GM19043 (cell line): Measurements from ENCODE around the gene BPHL.
"Not testable (repeated sequence)": the region's sequence is repeated elsewhere in the genome, so short reads cannot be mapped to it uniquely, and the experiment has no call there.

ENCODE experiments used
- ATAC-seq: cut with Tn5 transposase; IDR thresholded peaks from one replicate; pipeline ENCODE4 v1.9.1; 2021; ENCODE audit warnings: low read depth; ENCODE audit not compliant: unreplicated experiment

The BPHL gene

DNA sequence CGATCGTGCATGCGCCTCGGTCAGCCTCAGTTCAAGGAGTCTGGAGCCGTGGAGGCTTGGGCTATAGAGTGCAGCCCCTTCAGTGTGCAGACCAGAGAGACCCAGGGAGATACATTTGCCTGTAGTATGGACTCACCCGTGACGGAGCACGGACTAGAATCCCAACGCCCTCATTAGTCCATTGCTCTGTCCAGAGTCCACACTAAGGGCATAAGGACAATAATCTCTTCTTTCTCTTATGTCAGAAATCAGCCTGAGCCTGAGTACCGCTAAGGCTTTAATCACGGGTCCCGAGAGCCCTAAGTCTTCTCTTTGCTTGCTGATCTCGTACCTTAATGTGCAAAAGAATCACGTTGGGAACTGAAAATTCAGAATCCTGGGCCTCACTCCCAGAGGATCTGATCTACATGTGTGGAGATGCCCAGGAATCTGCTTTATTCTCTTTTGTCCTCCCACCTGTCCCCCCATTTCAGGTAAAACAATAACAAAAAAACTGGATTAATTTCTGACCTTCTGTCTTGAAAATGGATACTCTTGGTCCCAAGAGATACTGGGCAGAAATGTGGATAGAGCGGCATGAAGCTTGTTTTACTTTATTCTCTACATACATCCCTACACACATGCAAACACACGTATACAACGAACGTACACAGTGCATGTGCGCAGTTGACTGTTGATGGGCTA is 671 bp downstream of the BPHL start:
- ATAC-seq, result peak; percentile 23

GRCh38 chr6:3120765-3121089 is 2.2 kb downstream of the BPHL start:
- ATAC-seq, result no peak

DNA sequence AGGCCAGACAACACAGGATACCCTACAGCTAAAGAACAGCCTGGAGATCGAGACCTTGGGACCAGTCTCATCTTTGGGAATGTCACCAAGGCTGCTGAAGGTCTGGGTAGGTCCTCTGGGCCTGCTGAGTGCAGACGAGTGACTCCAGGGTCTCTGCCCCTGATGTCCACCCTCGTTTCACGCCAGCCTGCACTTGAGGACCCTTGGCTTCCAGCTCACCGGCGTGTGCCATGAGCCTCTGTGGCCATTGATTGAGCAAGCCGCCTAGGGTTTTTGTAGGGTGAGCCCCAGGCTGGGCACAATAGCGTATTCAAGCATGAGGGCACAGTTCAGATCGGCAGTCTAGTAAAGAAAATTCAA is 4.3 kb downstream of the BPHL start:
- ATAC-seq, result no peak

DNA sequence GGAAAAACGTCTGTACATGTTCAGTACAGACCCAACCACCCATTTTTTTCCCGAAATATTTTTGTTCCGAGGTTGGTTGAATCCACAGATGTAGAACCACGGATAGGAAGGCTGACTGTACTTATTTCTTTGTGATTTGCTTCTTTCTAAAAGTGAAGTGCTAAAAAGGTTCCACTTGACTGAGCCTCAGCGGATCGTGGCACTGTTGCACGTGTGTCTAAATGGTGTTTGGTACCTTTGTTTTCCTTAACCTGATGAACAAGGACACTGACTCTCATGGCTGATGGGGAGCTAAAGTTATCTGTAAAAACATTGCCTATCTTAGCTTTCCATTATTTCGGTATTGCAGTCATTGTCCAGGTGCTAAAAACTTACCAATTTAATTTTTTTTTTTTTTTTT is 6.2 kb downstream of the BPHL start:
- ATAC-seq, result no peak

DNA sequence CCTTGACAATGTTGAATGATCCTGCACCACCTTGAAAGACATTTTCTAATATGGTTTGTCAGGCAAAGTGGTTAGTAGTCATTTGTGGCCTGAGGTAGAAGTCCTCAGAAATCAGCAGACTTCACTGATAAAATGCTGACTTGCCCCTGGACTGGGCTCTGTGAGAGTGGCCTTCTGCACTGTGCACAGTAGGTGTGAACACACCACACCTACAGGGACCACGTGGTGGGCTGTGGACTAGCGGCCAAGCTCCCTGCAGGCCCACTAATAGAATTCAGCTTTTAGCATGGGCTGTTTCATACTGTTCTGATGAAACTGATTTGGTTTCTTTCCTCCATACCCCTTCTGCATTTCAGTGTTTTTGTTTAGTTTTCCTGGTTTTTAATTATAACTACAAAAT is 7.3 kb downstream of the BPHL start:
- no peak for ATAC-seq

- ATAC-seq, result no peak
Observed at GRCh38 chr6:3128356-3129108, 10.0 kb downstream of the BPHL start.

DNA sequence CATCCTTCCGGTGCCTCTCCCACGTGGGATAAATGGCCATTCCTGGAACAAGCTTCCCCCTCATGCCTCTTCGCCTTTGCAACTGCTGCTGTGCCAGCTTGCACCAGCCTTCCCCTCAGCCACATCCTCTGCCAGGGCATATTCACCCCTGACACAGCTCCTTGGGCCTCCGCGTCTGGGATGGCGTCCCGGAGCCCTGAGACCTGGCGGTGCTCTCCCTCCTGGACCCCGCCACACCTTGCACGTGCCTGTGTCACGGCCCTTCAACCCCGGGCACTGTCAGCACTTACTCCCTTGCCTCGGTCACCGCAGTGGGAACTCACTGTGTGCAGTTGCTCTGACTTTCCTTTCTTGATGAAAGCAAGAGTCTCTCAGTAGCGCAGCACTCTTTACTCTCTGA is 13.2 kb downstream of the BPHL start:
- no peak for ATAC-seq

GRCh38 chr6:3133515-3133914 is 15.0 kb downstream of the BPHL start:
- no peak for ATAC-seq

DNA sequence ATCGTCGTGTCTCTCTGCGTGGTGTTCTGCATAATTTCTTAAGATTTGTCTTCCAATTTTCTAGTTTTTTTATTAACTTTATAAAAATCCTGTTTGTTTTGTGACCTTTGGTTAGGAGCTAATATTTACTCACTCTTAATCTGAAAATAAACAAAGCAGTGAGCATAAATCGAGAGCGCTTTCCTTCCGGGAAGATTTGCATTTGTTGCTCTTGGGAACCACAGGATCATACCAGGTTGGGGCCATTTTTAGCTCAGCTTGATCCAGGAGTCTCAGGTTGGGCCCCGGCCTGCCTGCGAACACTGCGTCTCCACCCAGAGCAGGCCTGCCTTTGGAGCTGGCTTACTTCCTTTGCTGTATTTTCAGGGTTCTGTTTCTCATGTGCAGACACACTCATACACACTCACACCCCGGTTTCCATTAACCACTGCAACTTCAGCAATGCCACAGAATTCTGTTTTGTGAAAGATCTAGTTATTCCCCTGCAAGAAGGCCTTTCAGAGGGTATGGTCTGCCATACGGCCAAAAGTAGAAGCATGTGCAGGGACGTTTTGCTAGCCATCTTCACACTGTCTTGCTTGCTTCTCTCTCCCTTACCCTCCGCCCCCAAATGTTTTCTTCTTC is 17.3 kb downstream of the BPHL start:
- ATAC-seq, result no peak

GRCh38 chr6:3136292-3137011 is 17.9 kb downstream of the BPHL start:
- no peak for ATAC-seq

- ATAC-seq, result no peak
Observed at GRCh38 chr6:3137057-3137777, 18.7 kb downstream of the BPHL start.

GRCh38 chr6:3137873-3138272 is 19.4 kb downstream of the BPHL start:
- ATAC-seq, result not testable (repeated sequence)

GRCh38 chr6:3138341-3138740 is 19.8 kb downstream of the BPHL start:
- no peak for ATAC-seq

GRCh38 chr6:3139090-3139903 is 20.8 kb downstream of the BPHL start:
- no peak for ATAC-seq

GRCh38 chr6:3140201-3140600 is 21.7 kb downstream of the BPHL start:
- ATAC-seq, result no peak

DNA sequence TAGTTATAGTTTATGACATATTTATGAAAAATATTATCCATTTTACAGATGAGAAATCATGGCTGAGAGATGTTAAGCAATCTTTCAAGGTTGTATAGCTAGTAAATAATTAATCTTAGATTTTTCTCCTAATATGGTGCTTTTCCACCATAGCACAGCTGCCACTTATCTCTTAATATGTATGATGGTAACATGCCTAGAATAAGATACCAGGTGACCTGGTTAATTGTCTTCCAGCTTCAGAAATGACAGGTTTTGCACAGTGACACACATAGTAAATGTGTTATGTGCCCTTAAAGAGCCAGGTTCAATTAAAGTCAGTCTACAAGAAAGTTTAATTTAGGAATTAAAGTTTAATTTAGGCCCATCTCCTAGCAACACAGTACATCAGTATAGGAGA is 24.0 kb downstream of the BPHL start:
- no peak for ATAC-seq

DNA sequence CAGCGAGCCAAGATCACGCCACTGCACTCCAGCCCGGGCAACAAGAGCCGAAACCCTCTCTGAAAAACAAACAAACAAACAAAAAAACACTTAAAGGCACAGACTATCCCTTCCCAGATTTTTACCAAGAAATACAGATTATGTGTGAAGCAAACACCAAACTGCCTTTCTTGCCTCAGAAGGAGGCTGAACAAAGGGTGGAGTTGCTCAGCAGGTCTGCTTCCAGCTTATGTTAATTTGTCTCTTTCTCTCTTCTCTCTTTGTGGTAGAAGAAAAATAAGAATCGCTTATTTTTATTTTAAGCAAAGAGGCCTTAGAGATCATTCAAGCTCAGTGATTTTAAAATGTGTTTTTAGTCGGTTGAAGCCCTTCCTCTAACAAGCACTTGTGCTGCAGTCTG is 24.6 kb downstream of the BPHL start:
- no peak for ATAC-seq

GRCh38 chr6:3144571-3144970 is 26.1 kb downstream of the BPHL start:
- ATAC-seq, result no peak

- no peak for ATAC-seq
Observed at GRCh38 chr6:3147914-3148757, 29.6 kb downstream of the BPHL start.
